ENCODE data around the gene ADAMTS3. TPM values are rescaled to one million over a fixed set of nuclear protein-coding genes. Genes with fewer than 3 reads are reported as not detected.

Gene ADAMTS3
- total and polyA plus RNA-seq, 2 of the 13 experiments (the other 11 are each of a cell fraction or from before 2014, with no cell fraction given), result not detected

DNA sequence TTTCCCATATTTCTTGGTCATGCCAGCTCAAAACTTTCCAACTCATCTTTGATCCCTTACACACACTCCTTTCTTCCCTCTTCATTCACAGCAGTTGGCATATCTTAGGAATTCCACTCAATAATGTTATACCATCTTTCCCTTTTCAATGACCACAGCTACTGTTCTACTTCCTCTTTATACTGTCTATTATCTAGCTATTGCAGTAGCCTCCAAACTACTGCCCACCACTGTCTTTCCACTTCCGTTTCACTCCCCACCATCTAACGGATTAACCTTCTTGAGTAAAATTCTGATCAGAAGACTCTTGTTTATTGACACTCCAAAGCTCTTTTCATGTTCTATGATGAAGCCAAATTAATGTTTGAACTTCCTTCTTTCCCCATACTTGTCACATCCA, 55.8 kb downstream of the ADAMTS3 start:
- Histone ChIP-seq H3K79me2 (ENCODE audit: insufficient read depth, low read length) (no peaks in the 10 kb centered on the region), H2AFZ (ENCODE audit: low read length) (no peak overlapping the region), H3K9me3 (ENCODE audit: low read length) (no peaks in the 10 kb centered on the region), H3K4me2 (ENCODE audit: low read depth, low read length) (no peak overlapping the region), H4K20me1 (ENCODE audit: insufficient read depth, low read length) (no peaks in the 10 kb centered on the region), H3K27ac (ENCODE audit: extremely low read length, insufficient read depth, low read length) (no peak overlapping the region), H3K9ac (ENCODE audit: insufficient read depth, low read depth, low read length) (no peak overlapping the region), H3K36me3 (replicated peaks in 1 of 2; ENCODE audit: control insufficient read depth in 1 of 2, insufficient read depth in 2 of 2, low read length in 2 of 2) (no peaks in the 10 kb centered on the region), H3K27me3 (ENCODE audit: control insufficient read depth in 1 of 2, insufficient read depth in 2 of 2, low read length in 2 of 2) (no peaks in the 10 kb centered on the region), H3K4me1 (ENCODE audit: insufficient read depth, low read length) (no peaks in the 10 kb centered on the region), H3K4me3 (replicated peaks in 1 of 3; ENCODE audit: insufficient read depth in 1 of 3, low read depth in 2 of 3, low read length in 3 of 3) (no peak overlapping the region)
- CTCF ChIA-PET (ENCODE audit: low intra/inter-chr PET ratio, low total read pairs), result no interaction called here
- DNase-seq (ENCODE audit: low spot score) (no peak), ATAC-seq (no peak), FAIRE-seq (no peak)
- in situ Hi-C loops (cut with HindIII; ENCODE audit: extremely low pct_ligation_motif_present, low pct_unique_long_range_greater_than_20kb) (no loop called here), intact Hi-C loops (cut with micrococcal nuclease; ENCODE audit: unreplicated experiment) (no loop called here)
- WGBS (ENCODE audit: low lambda C conversion rate), result 4% methylated on average over 2 of the region's 2 CpGs
- no TSS peak for BruUV-seq (replicated peaks)
- TF ChIP-seq TBX3 (IDR thresholded peaks at IDR 0.05; ENCODE audit: borderline replicate concordance) (no peak), SIX1 (CRISPR knock-in tag; IDR thresholded peaks at IDR 0.05; ENCODE audit: borderline replicate concordance) (no peak), CBX1 (IDR thresholded peaks at IDR 0.05; ENCODE audit: low read depth) (no peak), ZNF564 (CRISPR knock-in tag; IDR thresholded peaks at IDR 0.05) (no peak), ZSCAN21 (CRISPR knock-in tag; IDR thresholded peaks at IDR 0.05; ENCODE audit: borderline replicate concordance) (no peak), ZFX (CRISPR knock-in tag; IDR thresholded peaks at IDR 0.05; ENCODE audit: low read depth) (no peak), ZNF788 (CRISPR knock-in tag; IDR thresholded peaks at IDR 0.05; ENCODE audit: borderline replicate concordance) (no peak), RBAK (CRISPR knock-in tag; IDR thresholded peaks at IDR 0.05) (no peak), TBP (CRISPR knock-in tag; IDR thresholded peaks at IDR 0.05) (no peak)
- TF ChIP-seq, protein P1, sequence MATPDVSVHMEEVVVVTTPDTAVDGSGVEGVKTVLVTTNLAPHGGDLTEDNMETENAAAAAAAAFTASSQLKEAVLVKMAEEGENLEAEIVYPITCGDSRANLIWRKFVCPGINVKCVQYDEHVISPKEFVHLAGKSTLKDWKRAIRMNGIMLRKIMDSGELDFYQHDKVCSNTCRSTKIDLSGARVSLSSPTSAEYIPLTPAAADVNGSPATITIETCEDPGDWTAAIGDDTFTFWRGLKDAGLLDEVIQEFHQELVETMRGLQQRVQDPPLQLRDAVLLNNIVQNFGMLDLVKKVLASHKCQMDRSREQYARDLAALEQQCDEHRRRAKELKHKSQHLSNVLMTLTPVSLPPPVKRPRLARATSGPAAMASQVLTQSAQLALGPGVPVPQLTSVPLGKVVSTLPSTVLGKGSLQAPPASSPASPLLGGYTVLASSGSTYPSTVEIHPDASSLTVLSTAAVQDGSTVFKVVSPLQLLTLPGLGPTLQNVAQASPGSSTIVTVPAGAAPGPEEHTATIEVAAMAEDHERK (CRISPR knock-in tag; IDR thresholded peaks at IDR 0.05; ENCODE audit: low read depth), result no peak
- TF ChIP-seq, protein P2, sequence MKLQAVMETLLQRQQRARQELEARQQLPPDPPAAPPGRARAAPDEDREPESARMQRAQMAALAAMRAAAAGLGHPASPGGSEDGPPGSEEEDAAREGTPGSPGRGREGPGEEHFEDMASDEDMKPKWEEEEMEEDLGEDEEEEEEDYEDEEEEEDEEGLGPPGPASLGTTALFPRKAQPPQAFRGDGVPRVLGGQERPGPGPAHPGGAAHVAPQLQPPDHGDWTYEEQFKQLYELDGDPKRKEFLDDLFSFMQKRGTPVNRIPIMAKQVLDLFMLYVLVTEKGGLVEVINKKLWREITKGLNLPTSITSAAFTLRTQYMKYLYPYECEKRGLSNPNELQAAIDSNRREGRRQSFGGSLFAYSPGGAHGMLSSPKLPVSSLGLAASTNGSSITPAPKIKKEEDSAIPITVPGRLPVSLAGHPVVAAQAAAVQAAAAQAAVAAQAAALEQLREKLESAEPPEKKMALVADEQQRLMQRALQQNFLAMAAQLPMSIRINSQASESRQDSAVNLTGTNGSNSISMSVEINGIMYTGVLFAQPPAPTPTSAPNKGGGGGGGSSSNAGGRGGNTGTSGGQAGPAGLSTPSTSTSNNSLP (IDR thresholded peaks at IDR 0.05; ENCODE audit: low read depth, low read length), result no peak
- TF ChIP-seq, protein P3, sequence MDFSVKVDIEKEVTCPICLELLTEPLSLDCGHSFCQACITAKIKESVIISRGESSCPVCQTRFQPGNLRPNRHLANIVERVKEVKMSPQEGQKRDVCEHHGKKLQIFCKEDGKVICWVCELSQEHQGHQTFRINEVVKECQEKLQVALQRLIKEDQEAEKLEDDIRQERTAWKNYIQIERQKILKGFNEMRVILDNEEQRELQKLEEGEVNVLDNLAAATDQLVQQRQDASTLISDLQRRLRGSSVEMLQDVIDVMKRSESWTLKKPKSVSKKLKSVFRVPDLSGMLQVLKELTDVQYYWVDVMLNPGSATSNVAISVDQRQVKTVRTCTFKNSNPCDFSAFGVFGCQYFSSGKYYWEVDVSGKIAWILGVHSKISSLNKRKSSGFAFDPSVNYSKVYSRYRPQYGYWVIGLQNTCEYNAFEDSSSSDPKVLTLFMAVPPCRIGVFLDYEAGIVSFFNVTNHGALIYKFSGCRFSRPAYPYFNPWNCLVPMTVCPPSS (IDR thresholded peaks at IDR 0.05), result no peak
- POLR2A ChIA-PET, result no interaction called here

Measured in HepG2 (cell line).